Posterior vena cava (tissue), 2 donors: ENCODE data around the gene ZNF562. TPM values are rescaled to one million over a fixed set of nuclear protein-coding genes. Genes with fewer than 3 reads are reported as not detected.
A peak's percentile ranks its signal among the peaks of the same experiment; 100 is the strongest.
"Not testable (repeated sequence)": the region's sequence is repeated elsewhere in the genome, so short reads cannot be mapped to it uniquely, and the experiment has no call there.

ENCODE experiments used
- DNase-seq: peaks from one replicate; pipeline ENCODE4 v3.0.0-alpha.2; 2020; ENCODE audit warnings: low spot score
- intact Hi-C, 2 donors: fragments of 100-400 bp; cut with DNase I; formaldehyde crosslinking; loops; one replicate each; pipeline versions ENCODE4 v1.14.1 to v1.14.2; 2022 to 2023
- total RNA-seq, 2 donors: library from RNA; stranded (reverse); fragmentation: NEBNext Ultra II Directional; extraction: Animal tissue kit (Norgen Biotek cat#: 25700); gene quantifications; one replicate each; pipeline ENCODE4 v1.2.1, GENCODE V29; 2021
- donor health status: DM: yes; HTN: yes; CAD: no.
- donor health status: DM: yes; HTN: yes; CAD: no.

The ZNF562 gene
- total RNA-seq, 2 donors from 2014 or later, result 26.4 to 33.2 TPM

GRCh38 chr19:9651464-9651863, 23.4 kb downstream of the ZNF562 start:
- intact Hi-C loops, DNase-seq: not testable (repeated sequence)

- intact Hi-C loops, result no loop called here
Measured at GRCh38 chr19:9650345-9650744, 24.6 kb downstream of the ZNF562 start.

GRCh38 chr19:9645472-9645871, 29.4 kb downstream of the ZNF562 start:
- no peak for DNase-seq
- intact Hi-C loops, result no loop called here

More at GRCh38 chr19:9650345-9650744, 24.6 kb downstream of the ZNF562 start:
- DNase-seq, result no peak

- intact Hi-C loops, result no loop called here
- DNase-seq, result no peak
Measured at GRCh38 chr19:9644472-9644871, 30.4 kb downstream of the ZNF562 start.

- DNase-seq, result no peak
- intact Hi-C loops, result no loop called here
Measured at GRCh38 chr19:9641810-9642209, 33.1 kb downstream of the ZNF562 start.

- intact Hi-C loops, result no loop called here
- DNase-seq, result no peak
Measured at GRCh38 chr19:9640956-9641355, 33.9 kb downstream of the ZNF562 start.

GRCh38 chr19:9636018-9636417, 38.9 kb downstream of the ZNF562 start:
- intact Hi-C loops, result no loop called here
- DNase-seq, result no peak

GRCh38 chr19:9627856-9628255, 47.0 kb downstream of the ZNF562 start:
- intact Hi-C loops, result loop anchor here in 1 of 2 donors (10.0 kb wide), 1 partner anchor 157 kb away; no protein-coding TSS in a partner anchor
- DNase-seq, result no peak

- intact Hi-C loops, result loop anchor here (5.0 to 10.0 kb wide), 2 partner anchors 162 to 170 kb away; no protein-coding TSS in a partner anchor
Measured at GRCh38 chr19:9622531-9622930, 52.4 kb downstream of the ZNF562 start.

GRCh38 chr19:9621156-9622037, 53.5 kb downstream of the ZNF562 start, which contains the start of gene ZNF561:
Gene ZNF561, minus strand, starts transcription at chr19:9621232. Its CDS starts 1,776 bp downstream, at chr19:9619456.
- DNase-seq, result peak; percentile 97
- intact Hi-C loops, result loop anchor here (2.0 to 10.0 kb wide), 3 partner anchors 37 to 171 kb away; partner anchors contain the start of gene ZNF121 (in 1 of the 2)

More at GRCh38 chr19:9622531-9622930, 52.4 kb downstream of the ZNF562 start:
- no peak for DNase-seq

- intact Hi-C loops, result loop anchor here (2.0 to 10.0 kb wide), 3 partner anchors 36 to 172 kb away; partner anchors contain the start of gene ZNF121 (in 1 of the 2)
- no peak for DNase-seq
Measured at GRCh38 chr19:9620842-9621155, 54.1 kb downstream of the ZNF562 start.

GRCh38 chr19:9615844-9616243, 59.1 kb downstream of the ZNF562 start:
- DNase-seq, result no peak
- intact Hi-C loops, result no loop called here

- intact Hi-C loops, result no loop called here
- no peak for DNase-seq
Measured at GRCh38 chr19:9610484-9611113, 64.3 kb downstream of the ZNF562 start.

- no peak for DNase-seq
- intact Hi-C loops, result no loop called here
Measured at GRCh38 chr19:9608912-9609311, 66.0 kb downstream of the ZNF562 start.

- intact Hi-C loops, result no loop called here
- no peak for DNase-seq
Measured at GRCh38 chr19:9597027-9597426, 77.9 kb downstream of the ZNF562 start.

Other genes with a start within 250 kb of the ZNF562 start
- gene ZNF266, start 239.5 kb downstream of the ZNF562 start, total RNA-seq, result 10 to 100 TPM; 19.3 to 20.0 TPM
- gene ZNF560, start 176.5 kb downstream of the ZNF562 start, total RNA-seq, result not detected
- gene ZNF426, start 136.5 kb downstream of the ZNF562 start, total RNA-seq, result 10 to 100 TPM; 16.8 to 16.9 TPM
- gene ZNF121, start 90.6 kb downstream of the ZNF562 start, total RNA-seq, result 10 to 100 TPM; 26.8 to 30.0 TPM
- 10 to 100 TPM; 21.5 to 27.4 TPM for gene ZNF561, start 53.9 kb downstream of the ZNF562 start, total RNA-seq
- 10 to 100 TPM; 13.5 to 18.2 TPM for gene ZNF846, start 93.6 kb upstream of the ZNF562 start, total RNA-seq
- 10 to 100 TPM; 18.5 to 19.0 TPM for gene FBXL12, start 144.0 kb upstream of the ZNF562 start, total RNA-seq
- 100 to 1,000 TPM; 260 to 295 TPM for gene UBL5, start 152.8 kb upstream of the ZNF562 start, total RNA-seq
- 10 to 100 TPM; 54.0 to 62.4 TPM for gene PIN1, start 160.2 kb upstream of the ZNF562 start, total RNA-seq